ENCODE results near the gene MOCOS. TPM values are rescaled to one million over a fixed set of nuclear protein-coding genes. Genes with fewer than 3 reads are reported as not detected.

The MOCOS gene
- total and polyA plus RNA-seq, 2 of the 8 experiments (the other 6 are each of a cell fraction or from before 2014, with no cell fraction given) = 4.7 to 5.8 TPM

DNA sequence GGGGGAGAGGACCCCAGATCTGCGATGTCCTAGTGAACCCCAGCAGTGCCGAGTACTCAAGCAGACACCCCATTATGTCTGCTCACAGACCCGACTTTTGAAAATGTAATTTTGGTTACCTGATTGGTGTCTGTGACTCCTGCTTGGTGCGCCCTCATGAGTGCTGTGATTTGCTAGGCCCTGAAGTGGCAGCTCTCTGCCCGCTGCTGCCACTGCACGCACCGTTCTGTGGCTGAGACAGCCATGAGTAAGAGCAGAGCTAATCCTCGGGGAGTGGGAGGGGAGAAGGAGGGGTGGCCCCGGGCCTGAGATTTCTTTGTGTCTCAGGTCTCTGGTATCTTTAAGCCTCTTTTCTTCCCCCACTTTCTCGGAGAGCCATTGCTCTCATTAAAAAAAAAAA, 128.4 kb downstream of the MOCOS start:
- Histone ChIP-seq H3K79me2 (ENCODE audit: control insufficient read depth in 1 of 2, insufficient read depth in 2 of 2, low read length in 2 of 2) (no peaks in the 10 kb centered on the region), H3K4me1 (replicated peaks in 1 of 4; ENCODE audit: control insufficient read depth in 3 of 4, insufficient read depth in 4 of 4, low read length in 3 of 4) (no peaks in the 10 kb centered on the region), H3K27me3 (replicated peaks in 1 of 4; ENCODE audit: control insufficient read depth in 3 of 4, extremely low read depth in 1 of 4, insufficient read depth in 3 of 4, low read length in 3 of 4) (no peaks in the 10 kb centered on the region), H2BK5ac (ENCODE audit: low read depth, low read length) (no peak overlapping the region), H3K9me3 (ENCODE audit: insufficient read depth in 2 of 2, low read depth in 1 of 2, low read length in 1 of 2) (no peaks in the 10 kb centered on the region), H3K23me2 (ENCODE audit: low read depth, low read length) (no peaks in the 10 kb centered on the region), H4K20me1 (replicated peaks in 1 of 2; ENCODE audit: control insufficient read depth in 1 of 2, insufficient read depth in 2 of 2, low read length in 2 of 2) (no peaks in the 10 kb centered on the region), H2BK12ac (ENCODE audit: low read depth, low read length) (no peak overlapping the region), H4K5ac (ENCODE audit: insufficient read length, low read depth, low read length) (no peak overlapping the region), H3K14ac (ENCODE audit: insufficient read length) (no peak overlapping the region), H2BK20ac (ENCODE audit: low read length) (no peak overlapping the region), H3K79me1 (ENCODE audit: low read depth, low read length) (no peaks in the 10 kb centered on the region; the same call in 1 of the 2 replicates), H3K4ac (replicated peaks; ENCODE audit: insufficient read length, low read depth, low read length) (no peak overlapping the region), H2AFZ (ENCODE audit: low read length) (no peak overlapping the region), H3K27ac (ENCODE audit: low read depth, low read length) (no peak overlapping the region), H4K8ac (ENCODE audit: extremely low read depth, insufficient read depth, low read length) (peak overlapping the region; percentile 35; the same call in 1 of the 2 replicates), H4K91ac (replicated peaks; ENCODE audit: insufficient read length, low read length) (no peak overlapping the region), H3K9ac (replicated peaks in 1 of 4; ENCODE audit: extremely low read depth in 1 of 4, low read depth in 3 of 4, low read length in 3 of 4) (no peak overlapping the region), H3K36me3 (ENCODE audit: control insufficient read depth in 2 of 4, insufficient read depth in 4 of 4, low read length in 3 of 4) (no peaks in the 10 kb centered on the region), H3K4me2 (ENCODE audit: insufficient read depth in 1 of 2, low read depth in 2 of 2, low read length in 2 of 2) (no peak overlapping the region), H2BK120ac (replicated peaks; ENCODE audit: low read depth, low read length) (no peak overlapping the region), H2BK15ac (ENCODE audit: low read length) (no peak overlapping the region), H3K4me3 (ENCODE audit: extremely low read depth in 1 of 4, insufficient read depth in 2 of 4, low read depth in 3 of 4, low read length in 4 of 4) (no peak overlapping the region), H3K56ac (replicated peaks; ENCODE audit: insufficient read length, low read depth, low read length) (no peak overlapping the region), H3K23ac (ENCODE audit: insufficient read length) (no peak overlapping the region), H3K18ac (ENCODE audit: extremely low read depth, low read length) (no peak overlapping the region), H2AK5ac (ENCODE audit: low read depth, low read length) (no peak overlapping the region)
- ChIA-PET POLR2A (ENCODE audit: partially characterized antibody) (interaction anchor here (0.6 kb wide), 1 partner anchor 138 kb away, joined by 3 read pairs; no protein-coding TSS in a partner anchor), CTCF (ENCODE audit: partially characterized antibody) (interaction anchor here (0.6 kb wide), 1 partner anchor 8 kb away, joined by 3 read pairs; no protein-coding TSS in a partner anchor)
- FAIRE-seq (no peak), DNase-seq (ENCODE audit: low read depth in 1 of 2, low spot score in 2 of 2) (peak in 1 of 2 experiments; percentile 30)
- WGBS, 2 experiments (ENCODE audit: extremely low coverage in 1 of 2, insufficient coverage in 1 of 2, insufficient read length in 1 of 2, insufficient replicate concordance in 2 of 2, low coverage in 1 of 2, low lambda C conversion rate in 2 of 2, missing lambda C conversion rate in 1 of 2) = 91% methylated on average over 10 of the region's 10 CpGs; no CpG with 5 or more reads in 1 of the 2 experiments
- TF ChIP-seq POU5F1 (IDR thresholded peaks at IDR 0.05; ENCODE audit: low read depth, low read length) (no peak), SIX5 (IDR thresholded peaks at IDR 0.05; ENCODE audit: low read depth, low read length) (no peak), SUZ12 (IDR thresholded peaks at IDR 0.05; ENCODE audit: low read length) (no peak), SP4 (IDR thresholded peaks at IDR 0.05; ENCODE audit: low read length) (no peak), SIN3A (conservative IDR thresholded peaks at IDR 0.05 in 1 of 2, IDR thresholded peaks at IDR 0.05 in 1 of 2; ENCODE audit: low read depth in 1 of 2, low read length in 2 of 2) (no peak), TEAD4 (IDR thresholded peaks at IDR 0.05; ENCODE audit: low read depth, low read length) (no peak), SP1 (IDR thresholded peaks at IDR 0.05; ENCODE audit: low read depth, low read length) (no peak), KDM5A (IDR thresholded peaks at IDR 0.05; ENCODE audit: low read length) (no peak), RFX5 (IDR thresholded peaks at IDR 0.05; ENCODE audit: borderline replicate concordance, low read depth, low read length) (no peak), SAP30 (IDR thresholded peaks at IDR 0.05; ENCODE audit: insufficient read depth, insufficient replicate concordance, low read length) (no peak), YY1 (IDR thresholded peaks at IDR 0.05; ENCODE audit: low read depth, low read length) (no peak), BCL11A (IDR thresholded peaks at IDR 0.05; ENCODE audit: low read depth in 2 of 2, low read length in 2 of 2) (no peak), SRF (IDR thresholded peaks at IDR 0.05; ENCODE audit: low read depth, low read length) (no peak), CHD1 (IDR thresholded peaks at IDR 0.05; ENCODE audit: low read depth, low read length) (no peak)
- TF ChIP-seq, protein P1, sequence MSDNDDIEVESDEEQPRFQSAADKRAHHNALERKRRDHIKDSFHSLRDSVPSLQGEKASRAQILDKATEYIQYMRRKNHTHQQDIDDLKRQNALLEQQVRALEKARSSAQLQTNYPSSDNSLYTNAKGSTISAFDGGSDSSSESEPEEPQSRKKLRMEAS (IDR thresholded peaks at IDR 0.05) = no peak

All from H1 (cell line).